GM18858 (cell line): ENCODE measurements around the gene NKPD1.

ENCODE experiments used
- ATAC-seq: cut with Tn5 transposase; IDR thresholded peaks from one replicate; pipeline ENCODE4 v1.9.1; 2021; ENCODE audit not compliant: unreplicated experiment

Gene NKPD1

DNA sequence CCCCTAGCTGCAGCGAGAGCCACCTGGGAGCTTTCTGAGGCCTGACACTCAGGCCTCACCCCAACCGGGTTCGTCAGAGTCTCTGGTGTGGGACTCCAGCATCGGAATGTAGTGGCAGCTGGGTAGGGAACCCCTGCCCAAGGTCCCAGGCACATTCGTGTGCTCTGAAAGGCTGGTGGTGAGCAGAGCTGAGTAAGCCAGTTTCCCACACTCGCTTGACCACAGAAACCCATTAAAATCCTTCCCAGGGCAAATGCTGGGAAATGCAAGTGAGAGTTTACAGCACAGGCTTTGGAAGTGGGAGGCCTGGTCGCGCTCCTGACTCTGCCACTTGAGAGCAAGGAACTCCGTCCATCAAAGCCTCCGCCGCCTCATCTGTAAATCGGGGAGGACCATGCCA is 13.0 kb upstream of the NKPD1 start:
- ATAC-seq, result no peak

DNA sequence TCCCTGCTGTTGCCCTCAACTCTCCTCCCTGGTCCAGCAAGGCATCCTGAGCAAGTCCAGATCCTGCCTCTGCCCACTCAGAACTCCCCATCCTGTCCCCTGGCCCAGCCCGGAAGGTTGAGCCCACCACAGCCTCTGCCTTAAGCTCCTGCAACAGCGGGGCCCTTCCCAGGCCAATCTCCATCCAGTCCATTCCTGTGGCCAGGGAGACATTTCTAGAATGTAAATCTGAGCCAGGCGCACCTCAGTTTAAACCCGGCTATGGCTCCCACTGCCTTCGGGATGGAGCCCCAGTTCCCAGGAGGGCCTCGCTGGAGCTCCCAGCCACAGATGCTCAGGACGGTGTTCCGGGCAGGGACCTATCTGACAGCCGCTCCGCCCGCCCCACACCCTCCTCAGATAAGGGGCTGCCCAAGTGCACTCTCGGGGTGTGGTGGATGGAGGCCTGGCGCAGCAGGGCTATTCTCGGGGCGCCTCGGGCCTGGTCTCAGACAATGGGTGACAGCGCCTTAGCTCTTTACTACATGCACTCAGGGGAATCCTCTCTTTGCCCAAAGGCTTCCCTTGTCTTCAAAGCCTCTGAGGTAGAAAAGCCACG is 11.9 kb upstream of the NKPD1 start:
- ATAC-seq, result no peak

DNA sequence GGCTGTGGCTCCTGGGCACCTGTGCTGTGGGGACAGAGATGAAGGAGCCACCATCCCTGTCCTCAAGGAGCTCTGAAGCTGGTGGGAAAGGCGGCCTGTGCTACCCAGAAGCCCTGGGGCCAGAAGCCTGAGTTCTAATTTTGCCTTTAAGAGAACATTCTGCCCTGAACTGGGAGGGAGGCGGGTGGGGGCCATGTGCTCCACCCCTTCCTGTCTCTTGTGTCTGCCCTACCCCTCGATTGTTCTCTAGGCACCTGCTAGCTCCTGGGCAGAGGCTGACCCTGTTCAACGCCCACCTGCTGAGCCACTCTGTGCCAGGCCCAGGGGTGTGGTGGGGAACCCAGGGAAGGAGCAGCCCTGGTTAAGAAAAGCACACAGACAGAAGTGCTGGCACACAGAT is 11.4 kb upstream of the NKPD1 start:
- no peak for ATAC-seq

DNA sequence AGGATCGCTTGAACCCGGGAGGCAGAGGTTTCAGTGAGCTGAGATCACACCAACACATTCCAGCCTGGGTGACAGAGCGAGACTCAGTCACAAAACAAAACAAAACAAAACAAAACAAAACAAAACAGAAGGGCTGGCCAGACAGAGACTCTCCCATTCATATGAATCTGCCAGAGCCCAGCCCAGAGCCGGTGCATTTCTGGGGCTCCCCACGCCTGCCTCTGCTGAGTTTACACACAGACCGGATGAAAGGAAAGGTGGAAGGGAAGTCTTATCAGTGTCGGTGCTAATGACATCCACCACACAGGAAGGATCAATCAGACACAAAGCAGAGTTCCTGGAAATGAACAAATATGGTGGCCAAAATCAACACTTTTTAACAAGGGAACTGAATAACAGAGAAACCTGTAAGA is 10.4 kb upstream of the NKPD1 start:
- ATAC-seq, result no peak

DNA sequence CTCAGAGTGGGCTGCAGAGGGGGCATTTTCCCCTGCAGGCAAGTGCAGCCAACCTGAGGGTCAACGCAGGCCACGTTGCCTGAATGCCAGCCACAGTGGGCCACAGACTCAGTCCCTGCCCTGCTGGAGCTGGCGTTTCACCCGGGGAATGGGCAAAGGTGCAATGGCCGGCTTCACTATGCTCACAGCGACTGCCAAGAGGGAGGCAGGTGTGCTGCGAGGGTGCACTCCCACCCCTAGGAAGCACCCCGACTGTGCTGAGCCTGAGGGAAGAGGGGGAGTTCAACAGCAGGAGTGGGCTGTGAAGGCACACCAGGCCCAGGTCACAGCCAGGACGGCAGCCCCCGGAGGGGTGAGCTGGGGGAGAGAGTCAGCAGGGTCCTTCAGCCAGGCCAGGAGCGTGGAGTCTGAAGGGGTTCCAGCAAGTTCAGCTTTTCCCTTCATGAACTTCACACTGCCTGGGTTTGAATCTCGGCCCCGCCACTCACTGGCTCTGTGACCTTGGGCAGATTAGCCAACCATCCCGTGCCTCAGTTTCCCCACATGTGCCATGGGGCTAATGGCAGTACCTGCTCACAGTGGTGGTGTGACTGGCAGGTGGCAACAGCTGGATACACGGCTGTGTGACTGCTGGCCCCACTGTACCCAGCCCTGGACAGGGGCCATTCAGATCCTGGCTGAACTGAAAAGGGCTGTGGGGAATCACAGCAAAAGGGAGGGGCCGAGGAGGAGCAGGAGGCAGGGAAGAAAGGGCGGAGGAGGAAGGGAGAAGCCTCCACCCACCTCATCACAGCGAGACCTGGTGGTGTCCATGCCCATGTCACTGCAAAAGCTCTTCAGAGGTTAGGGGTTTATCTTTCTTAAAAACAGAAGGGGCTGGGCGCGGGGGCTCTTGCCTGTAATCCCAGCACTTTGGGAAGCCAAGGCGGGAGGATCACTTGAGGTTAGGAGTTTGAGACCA is 9.6 kb upstream of the NKPD1 start:
- ATAC-seq, result no peak

DNA sequence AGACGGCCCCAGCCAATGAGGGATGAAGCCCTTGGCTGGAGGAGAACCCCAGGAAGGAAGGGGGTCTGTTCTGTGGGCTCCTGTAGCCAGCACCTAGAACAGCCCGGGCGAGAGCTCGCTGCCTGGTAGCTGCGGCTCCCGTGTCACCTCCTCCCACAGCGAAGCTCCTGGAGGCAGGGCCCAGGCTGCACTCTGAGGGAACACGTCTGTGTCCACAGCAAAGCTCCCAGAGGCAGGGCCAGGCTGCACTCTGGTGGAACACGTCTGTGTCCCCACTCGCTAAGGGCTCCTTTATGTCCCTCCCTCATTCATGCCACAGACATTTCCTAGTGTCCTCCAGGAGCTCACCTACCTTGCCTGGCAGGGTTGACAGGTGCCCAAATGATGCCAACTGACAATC is 8.8 kb upstream of the NKPD1 start:
- no peak for ATAC-seq

DNA sequence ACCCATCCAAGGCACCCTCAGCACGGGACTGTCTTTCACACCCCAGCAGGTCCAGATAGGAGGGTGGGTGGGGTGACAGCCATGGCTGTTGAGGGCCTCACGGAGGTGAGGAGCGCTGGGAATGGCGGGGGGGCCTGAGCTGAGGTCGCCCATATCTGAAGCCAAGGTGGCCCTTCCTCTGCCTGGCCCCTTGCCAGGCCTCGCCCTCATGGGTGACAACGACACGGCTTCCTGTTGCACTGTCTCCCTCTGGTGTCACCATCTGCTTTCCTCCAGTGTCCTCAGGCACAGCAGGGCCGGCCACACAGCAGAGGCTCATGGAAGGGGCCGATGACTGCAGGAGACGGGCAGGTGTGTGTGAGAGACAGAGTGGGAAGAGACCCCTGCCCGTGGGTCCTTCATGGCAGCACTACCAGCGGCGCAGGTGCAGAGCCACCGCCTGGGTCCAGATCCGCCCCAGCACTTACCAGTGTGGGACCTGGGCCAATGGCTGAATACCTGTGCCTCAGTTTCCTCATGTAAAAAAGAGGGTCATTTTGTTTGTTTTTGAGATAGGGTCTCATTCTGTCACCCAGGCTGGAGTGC is 8.1 kb upstream of the NKPD1 start:
- no peak for ATAC-seq

DNA sequence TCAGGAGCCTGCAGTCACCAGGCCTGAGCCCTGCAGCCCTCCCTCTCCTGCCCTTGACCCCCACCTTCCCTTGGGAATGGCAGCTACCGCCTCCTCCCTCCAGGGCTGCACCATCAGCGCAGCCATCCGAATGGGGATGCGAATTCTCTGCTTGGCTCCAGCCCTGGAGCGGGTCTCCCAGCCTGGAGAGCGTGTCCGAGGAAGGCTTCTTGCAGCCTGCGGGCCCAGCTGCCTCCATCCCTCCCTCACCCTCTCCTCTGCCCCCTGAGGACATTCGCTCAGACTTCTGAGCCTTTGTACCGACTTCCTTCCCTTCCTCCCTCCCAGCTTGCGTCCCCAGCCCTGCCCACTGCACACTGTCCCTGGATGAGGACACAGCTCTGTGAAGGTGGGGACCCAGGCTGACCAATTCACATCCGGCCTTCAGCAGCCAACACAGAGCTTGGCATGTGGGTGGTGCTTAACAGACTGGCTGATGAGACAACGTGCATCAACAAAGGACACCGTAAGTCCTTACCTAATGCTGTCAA is 6.0 kb upstream of the NKPD1 start:
- no peak for ATAC-seq

DNA sequence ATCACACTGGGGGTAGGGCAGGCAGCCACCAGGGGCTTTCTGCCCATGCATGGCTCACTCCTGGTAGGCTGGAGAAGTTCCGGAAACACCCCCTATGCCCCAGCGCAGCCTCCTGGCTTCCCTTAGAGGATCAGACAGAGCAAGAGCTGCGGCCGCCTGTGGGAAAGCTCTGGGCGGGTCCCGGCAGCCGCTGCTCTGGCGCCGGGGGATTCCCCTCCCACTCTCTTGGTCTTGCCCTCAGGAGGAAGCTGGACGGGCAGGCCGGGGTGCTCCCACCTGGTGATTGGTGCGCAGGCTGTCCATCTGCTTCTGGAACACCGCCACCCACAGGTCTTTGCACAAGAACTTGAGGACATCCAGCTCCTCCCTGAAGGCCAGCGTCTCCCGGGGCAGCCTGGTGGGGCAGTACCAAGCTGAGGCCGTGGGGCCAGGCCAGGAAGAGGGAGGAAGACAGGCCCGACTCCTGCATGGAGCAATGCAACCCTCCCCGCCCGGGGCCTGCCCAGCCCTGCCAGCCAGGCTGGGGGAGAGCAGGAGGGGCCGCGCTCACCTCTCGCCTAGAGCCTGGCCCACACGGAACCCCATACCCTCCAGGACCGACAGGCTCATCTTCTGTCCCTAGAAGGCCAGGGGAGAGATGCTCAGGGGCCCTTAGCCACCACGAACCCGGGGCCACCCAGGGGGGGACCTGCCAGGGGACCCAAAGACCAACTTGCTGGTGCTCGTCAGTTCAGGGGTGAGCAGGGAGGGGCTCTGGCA is 4.0 kb upstream of the NKPD1 start:
- peak; percentile 48 for ATAC-seq

DNA sequence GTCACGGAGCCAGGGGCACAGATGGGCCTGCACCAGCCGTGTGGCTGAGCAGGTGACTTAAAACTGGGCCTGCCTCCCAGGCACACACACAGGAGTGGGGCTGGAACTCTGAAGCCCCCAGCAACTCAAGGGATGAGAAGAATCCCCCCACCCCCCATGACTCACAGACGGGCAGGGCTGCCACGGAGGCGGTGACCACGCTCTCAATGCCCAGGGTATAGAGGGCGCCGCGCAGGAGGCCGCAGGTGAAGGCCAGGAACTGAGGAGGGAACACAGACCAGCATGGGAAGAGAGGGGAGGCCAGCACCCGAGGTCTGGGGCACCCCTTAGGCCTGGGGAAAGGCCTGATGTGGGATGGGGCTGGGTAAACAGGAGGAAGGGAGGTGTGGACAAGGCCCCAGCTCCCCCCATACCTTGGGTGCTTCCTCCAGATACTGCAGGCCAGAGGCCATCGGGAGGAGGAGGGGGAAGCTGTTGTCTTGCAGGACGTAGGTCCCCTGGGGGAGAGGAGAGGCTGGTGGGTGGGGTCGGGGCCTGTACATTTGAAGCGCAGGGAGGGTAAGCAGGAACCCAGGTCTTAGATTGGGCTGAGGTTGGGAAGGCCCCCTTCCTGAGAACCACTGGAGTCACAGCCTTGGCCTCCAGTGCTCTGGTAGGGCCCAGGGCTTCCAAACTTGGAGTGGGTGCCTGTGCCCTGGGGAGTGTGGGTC is 3.1 kb upstream of the NKPD1 start:
- ATAC-seq, result no peak

DNA sequence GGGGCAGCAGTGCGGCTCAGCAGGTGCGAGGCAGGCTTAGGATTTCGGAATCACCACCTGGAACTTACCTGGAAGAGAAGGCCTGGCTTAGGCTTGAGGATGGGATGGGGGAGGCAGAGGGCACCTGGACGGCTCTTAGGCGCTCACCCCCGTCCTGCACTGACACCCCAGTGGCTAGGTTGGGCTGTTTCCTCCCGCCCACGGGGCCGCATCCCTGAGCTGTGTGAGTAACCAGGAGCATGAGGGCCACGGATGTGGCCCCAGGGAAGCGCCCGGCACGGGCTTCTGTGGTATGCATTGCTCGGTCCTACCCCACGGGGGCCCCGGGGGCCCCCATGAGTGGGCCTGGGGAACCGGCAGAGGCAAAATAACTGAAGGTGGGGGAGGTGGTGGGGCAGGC is 2.4 kb upstream of the NKPD1 start:
- ATAC-seq, result no peak

DNA sequence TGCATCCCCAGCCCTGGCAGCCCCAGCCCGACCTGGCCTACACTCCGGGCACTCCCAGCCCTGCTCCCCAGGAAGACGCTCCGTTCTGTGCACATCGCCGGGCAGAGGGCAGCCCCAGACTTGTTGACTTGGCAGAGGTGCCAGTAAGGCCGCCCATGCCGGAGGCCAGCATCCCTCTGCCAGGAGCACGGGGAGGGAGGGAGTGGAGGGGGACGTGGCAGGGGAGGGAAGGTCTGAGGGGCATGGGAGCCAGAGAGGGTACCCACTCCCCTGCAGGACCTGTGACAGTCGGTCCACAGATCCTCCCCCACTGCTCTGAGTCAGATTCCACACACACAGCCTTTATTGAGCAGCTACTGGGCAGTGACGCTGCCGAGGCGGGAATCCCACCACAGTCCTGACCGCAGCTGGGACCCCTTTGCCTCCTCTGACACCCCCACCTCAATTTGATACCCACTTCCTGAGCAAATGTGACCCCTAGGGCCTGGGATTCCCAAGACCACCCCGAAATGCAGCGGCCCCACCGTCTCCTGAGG is 1.9 kb upstream of the NKPD1 start:
- ATAC-seq, result no peak

DNA sequence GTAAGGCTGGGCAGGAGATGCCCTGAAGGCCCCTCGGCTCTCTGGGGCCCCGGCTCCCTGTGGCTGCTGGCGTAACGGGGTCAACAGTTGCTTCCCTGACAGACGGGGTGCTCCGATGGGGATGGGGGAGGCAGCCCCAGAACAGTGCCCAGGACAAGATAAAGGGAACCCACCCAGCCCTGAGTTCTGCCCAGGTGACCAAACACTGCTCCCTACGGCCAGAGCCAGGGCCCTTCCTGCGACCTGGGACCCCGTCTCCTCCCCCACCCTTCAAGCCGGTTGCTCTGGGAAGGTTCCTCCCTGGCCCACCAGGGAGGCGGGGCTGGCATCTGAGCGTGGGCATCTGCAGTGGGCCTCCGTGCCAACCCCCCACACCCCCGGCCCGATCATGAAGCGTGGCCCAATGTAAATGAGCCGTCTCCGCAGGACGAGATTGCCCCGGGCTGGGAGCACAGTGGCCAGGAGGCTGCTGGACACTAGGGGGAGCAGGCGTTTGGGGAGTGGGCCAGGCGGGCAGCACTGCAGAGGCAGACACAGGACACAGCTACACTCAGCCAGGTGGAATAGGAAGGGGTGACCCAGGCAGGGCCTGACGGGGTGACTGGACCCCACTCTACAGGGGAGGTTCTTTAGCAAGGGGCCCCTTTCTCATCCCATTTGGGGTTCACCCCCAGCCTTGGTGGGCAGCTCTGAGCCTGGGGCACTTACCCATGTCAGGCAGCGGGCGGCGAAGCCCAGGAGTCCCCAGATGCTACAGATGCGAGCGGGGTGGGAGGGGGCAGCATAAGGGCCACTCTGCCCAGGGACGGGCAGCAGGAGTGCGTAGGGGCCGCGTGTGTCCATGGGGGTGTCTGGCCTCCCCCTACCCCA is 1.2 kb upstream of the NKPD1 start:
- no peak for ATAC-seq

DNA sequence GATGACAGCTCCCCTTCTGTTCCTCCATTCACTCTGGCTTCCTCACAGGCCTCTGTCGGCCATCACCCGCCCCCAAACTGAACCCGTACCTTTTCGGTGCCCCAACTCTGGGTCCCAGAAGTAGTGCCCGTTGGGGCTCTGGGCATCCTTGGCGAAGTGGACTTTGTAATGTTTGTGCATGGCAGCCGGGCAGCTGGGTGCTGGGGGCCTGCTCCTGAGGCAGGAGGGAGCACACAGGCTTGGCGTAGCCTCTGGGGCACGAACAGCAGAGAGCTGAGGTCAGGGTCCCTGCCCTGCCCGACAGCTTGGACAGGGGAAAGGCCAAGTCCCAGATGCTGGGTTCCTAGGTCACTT is 834 bp downstream of the NKPD1 start:
- no peak for ATAC-seq

DNA sequence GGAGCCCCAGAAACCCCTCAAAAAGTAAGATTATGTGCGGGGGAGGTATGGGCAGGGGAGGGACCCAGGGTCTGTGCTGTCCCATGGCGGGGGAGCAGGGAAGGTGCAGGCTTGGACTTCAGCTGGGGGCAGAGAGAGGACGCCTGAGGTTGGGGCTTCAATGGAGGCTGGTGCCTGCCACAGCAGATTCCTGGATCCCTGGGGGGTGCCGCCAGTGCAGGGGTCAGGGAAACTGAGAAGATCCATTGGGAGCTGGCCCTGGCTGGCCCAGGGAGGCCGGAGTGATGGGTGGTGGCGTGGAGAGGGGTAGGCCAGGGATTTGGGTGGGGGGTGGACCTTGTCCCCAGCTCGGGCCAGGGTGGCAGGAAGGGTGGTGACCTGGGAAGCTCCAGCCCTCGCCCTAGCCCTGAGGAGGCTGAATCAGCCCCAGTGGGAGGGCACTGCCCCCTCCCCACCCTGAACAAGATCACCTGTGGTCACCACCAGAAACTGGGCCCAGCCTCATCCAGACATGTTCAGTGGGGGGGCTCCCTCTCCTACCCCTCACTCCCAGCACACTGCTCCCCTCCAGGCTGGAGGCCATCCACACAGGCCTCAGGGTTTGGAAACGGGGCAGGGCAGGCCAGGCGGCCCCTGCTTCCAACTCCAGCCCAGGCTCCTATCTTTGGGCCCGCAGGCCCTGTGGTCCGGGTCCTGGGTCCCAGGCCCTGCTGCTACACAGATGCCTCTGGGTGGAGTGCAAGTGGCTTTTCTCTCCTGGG is 1.4 kb downstream of the NKPD1 start:
- ATAC-seq, result no peak

DNA sequence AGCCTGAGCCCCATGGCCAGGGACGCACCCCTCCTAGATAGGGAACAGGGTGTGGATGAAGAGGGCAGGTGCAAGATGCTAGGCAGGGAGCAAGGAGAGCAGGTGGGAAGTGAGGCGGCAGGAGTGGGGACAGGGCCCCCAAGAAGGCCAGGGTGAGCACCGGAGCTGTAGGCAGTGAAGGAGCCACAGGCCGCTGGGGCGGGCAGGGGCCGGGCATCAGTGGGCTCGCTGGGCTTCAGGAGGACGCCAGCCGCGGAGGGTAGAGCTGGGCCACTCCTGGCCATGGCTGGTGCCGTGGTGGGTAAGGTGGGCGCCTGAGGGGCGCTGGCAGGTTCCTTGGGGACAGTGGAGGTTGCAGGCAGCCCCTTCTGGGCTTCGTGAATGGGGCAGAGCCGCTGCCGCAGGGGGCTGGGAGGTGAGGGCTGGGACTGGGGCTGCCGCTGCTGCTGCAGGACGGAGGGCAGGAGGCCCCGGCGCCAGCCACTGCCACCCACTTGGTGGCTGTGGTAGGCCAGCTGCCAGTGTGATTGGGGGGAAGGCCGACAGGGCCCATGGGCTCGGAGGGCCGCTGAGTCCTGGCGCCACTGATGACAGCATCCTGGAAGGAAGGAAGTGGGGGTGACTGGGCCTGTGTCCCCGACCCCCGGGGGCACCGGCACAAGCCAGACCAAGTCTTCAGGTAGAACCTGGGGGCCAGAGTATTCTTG is 2.1 kb downstream of the NKPD1 start:
- ATAC-seq, result no peak

DNA sequence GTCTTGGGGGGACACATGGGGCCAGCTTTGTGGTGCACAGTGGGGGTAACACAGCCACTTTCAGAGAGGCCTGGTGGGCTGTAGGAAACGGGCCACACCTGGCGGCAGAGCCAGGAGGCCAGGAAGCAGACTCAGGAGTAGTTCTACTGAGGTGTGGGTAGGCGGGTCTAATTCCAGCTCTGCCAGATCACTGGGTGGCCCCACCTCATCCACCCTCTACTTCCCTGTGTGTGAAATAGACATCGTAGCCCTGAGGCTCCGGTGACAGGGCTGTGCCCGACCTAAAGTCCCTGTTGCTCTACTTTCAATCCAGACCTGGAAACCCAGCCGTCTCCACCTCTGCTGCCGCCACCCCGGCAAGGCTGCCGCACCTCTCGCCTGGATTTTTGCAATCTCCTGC is 4.0 kb downstream of the NKPD1 start:
- ATAC-seq, result no peak

DNA sequence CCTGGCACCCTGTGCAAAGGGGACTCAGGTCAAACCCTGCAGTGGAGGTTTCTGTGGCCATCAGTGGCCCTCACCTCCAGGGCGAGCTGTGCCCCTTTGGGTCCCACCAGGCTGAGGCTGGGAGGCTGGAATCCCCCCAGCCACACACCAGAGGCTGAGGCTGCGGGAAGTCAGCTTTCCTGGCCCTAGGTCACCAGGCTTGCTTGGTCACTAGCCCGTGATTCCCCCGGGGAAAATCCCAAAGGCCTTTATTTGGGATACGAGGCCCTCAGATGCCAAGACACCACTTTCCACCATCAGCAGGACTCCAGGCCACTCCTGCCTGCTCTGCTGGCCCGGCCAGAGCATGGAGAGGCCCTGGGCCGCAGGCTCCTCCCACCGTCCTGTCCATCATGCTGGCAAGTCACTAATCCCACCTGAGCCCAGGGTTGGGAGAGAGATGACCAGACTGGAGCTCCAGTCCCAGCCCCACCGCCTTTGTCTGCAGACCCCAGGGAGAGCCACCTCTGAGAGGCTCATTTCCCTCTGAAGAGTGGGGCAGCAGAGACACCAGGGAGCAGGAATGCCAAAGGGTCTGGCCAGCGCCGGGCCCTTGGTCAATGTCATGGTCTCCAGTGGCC is 4.7 kb downstream of the NKPD1 start:
- ATAC-seq, result no peak
